Parathyroid adenoma (tissue), 2 donors: Measurements from ENCODE around the gene CHN1.

Experiments
- H2AFZ ChIP-seq: fragments of 300-600 bp; sonication (generic); one replicate; pipeline ENCODE4 v1.7.0; 2017; ENCODE audit warnings: antibody characterized with exemption, mild to moderate bottlenecking
- H3K27ac ChIP-seq: fragments of 300-600 bp; sonication (generic); one replicate; pipeline ENCODE4 v1.7.0; 2017
- H3K27me3 ChIP-seq: fragments of 300-600 bp; sonication (generic); one replicate; pipeline ENCODE4 v1.7.0; 2017; ENCODE audit warnings: low read length; ENCODE audit not compliant: control insufficient read depth, insufficient read depth
- H3K36me3 ChIP-seq: fragments of 300-600 bp; sonication (generic); one replicate; pipeline ENCODE4 v1.7.0; 2017; ENCODE audit warnings: low read length; ENCODE audit not compliant: control insufficient read depth, insufficient read depth
- H3K4me1 ChIP-seq: fragments of 300-600 bp; sonication (generic); one replicate; pipeline ENCODE4 v1.7.0; 2017; ENCODE audit warnings: control low read depth
- H3K4me2 ChIP-seq: fragments of 300-600 bp; sonication (generic); one replicate; pipeline ENCODE4 v1.7.0; 2017; ENCODE audit warnings: low read length
- H3K4me3 ChIP-seq: fragments of 300-600 bp; sonication (generic); one replicate; pipeline ENCODE4 v1.7.0; 2017; ENCODE audit warnings: low read depth, low read length
- H3K79me2 ChIP-seq: fragments of 300-600 bp; sonication (generic); one replicate; pipeline ENCODE4 v1.7.0; 2017; ENCODE audit warnings: control low read depth
- H3K9ac ChIP-seq: fragments of 300-600 bp; sonication (generic); one replicate; pipeline ENCODE4 v1.7.0; 2017; ENCODE audit warnings: mild to moderate bottlenecking
- H3K9me3 ChIP-seq: fragments of 300-600 bp; sonication (generic); one replicate; pipeline ENCODE4 v1.7.0; 2017; ENCODE audit warnings: low read length; ENCODE audit not compliant: control insufficient read depth
- CTCF ChIP-seq: fragments of 300-600 bp; sonication (generic); IDR thresholded peaks from one replicate; pipeline ENCODE4 v1.7.0; 2017; ENCODE audit warnings: antibody characterized with exemption, mild to moderate bottlenecking
- donor health status: primary hyperparathyroidism.

Gene CHN1

GRCh38 chr2:174908284-174908683 is 96.9 kb downstream of the CHN1 start:
- Histone ChIP-seq H3K27ac (no peak overlapping the region), H3K79me2 (no peaks in the 10 kb centered on the region), H3K9me3 (no peaks in the 10 kb centered on the region), H3K4me3 (no peak overlapping the region), H3K4me1 (peaks cover under 1% of the 10 kb centered on the region), H3K4me2 (no peak overlapping the region), H2AFZ (no peak overlapping the region), H3K36me3 (no peaks in the 10 kb centered on the region), H3K9ac (no peak overlapping the region), H3K27me3 (no peaks in the 10 kb centered on the region)
- TF ChIP-seq CTCF = no peak

- Histone ChIP-seq H3K4me3 (no peak overlapping the region), H3K9me3 (no peaks in the 10 kb centered on the region), H3K4me1 (peaks cover 9% of the 10 kb centered on the region), H3K27ac (peak overlapping the region; percentile 66), H3K4me2 (no peak overlapping the region), H3K27me3 (no peaks in the 10 kb centered on the region), H2AFZ (peak overlapping the region; percentile 44), H3K79me2 (no peaks in the 10 kb centered on the region), H3K36me3 (no peaks in the 10 kb centered on the region), H3K9ac (no peak overlapping the region)
- no peak for TF ChIP-seq CTCF
These were observed 102.0 kb downstream of the CHN1 start for GRCh38 chr2:174903264-174903556.

GRCh38 chr2:174902506-174903263 is 102.5 kb downstream of the CHN1 start:
- no peak for TF ChIP-seq CTCF
- Histone ChIP-seq H3K36me3 (no peaks in the 10 kb centered on the region), H3K27ac (peak overlapping the region; percentile 66), H3K9me3 (no peaks in the 10 kb centered on the region), H3K79me2 (no peaks in the 10 kb centered on the region), H3K4me3 (no peak overlapping the region), H3K4me2 (no peak overlapping the region), H3K4me1 (peaks cover 9% of the 10 kb centered on the region), H3K27me3 (no peaks in the 10 kb centered on the region), H3K9ac (no peak overlapping the region), H2AFZ (peak overlapping the region; percentile 44)

- TF ChIP-seq CTCF = no peak
- Histone ChIP-seq H3K27ac (peak overlapping the region; percentile 72), H3K4me3 (no peak overlapping the region), H2AFZ (peak overlapping the region; percentile 64), H3K79me2 (no peaks in the 10 kb centered on the region), H3K9ac (no peak overlapping the region), H3K9me3 (no peaks in the 10 kb centered on the region), H3K4me1 (peaks cover 9% of the 10 kb centered on the region), H3K4me2 (no peak overlapping the region), H3K27me3 (no peaks in the 10 kb centered on the region), H3K36me3 (no peaks in the 10 kb centered on the region)
These were observed 104.1 kb downstream of the CHN1 start for GRCh38 chr2:174901075-174901474.

- peak overlapping the region; percentile 49 for H3K27ac ChIP-seq
- H3K79me2 ChIP-seq = no peaks in the 10 kb centered on the region
- no peaks in the 10 kb centered on the region for H3K4me1 ChIP-seq
- H3K4me2 ChIP-seq = no peak overlapping the region
- no peaks in the 10 kb centered on the region for H3K9me3 ChIP-seq
- no peak overlapping the region for H3K9ac ChIP-seq
- H3K4me3 ChIP-seq = no peak overlapping the region
- H3K27me3 ChIP-seq = no peaks in the 10 kb centered on the region
- TF ChIP-seq CTCF = no peak
- H2AFZ ChIP-seq = peak overlapping the region; percentile 68
- no peaks in the 10 kb centered on the region for H3K36me3 ChIP-seq
These were observed 107.9 kb downstream of the CHN1 start for GRCh38 chr2:174897286-174897685.
